Measurements from ENCODE around the gene LIPC.

Gene LIPC

DNA sequence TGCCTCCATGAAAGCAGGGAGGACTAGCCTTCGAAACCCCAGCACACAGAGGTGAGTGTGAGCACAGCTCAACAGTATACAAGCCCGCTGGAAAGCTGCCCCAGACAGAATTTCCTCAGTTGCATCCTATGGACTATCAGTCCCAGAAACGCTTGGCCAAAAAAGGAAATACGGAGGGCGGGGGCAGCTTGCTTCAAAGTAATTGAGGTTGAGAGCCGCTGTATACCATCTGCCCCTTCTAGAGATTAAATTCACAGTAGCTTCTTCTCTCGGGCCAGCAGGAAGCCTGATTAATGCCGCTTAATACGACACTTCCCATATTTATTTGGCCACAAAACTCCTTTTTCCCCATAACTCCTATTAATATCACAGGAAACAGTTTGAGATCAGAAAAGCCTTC lies 88.7 kb downstream of the LIPC start:
- no peak for DNase-seq (ENCODE audit: low spot score)

GRCh38 chr15:58520936-58521292 lies 89.1 kb downstream of the LIPC start:
- Histone ChIP-seq H2AK5ac (ENCODE audit: low read depth, low read length) (no peak overlapping the region), H4K8ac (ENCODE audit: low read depth, low read length) (no peak overlapping the region), H3K36me3 (replicated peaks in 1 of 2; ENCODE audit: control insufficient read depth in 2 of 2, insufficient read depth in 2 of 2, low read length in 2 of 2) (no peaks in the 10 kb centered on the region), H2BK120ac (ENCODE audit: low read depth, low read length) (no peak overlapping the region), H3K23ac (ENCODE audit: low read depth, low read length, poor library complexity) (no peak overlapping the region), H3K4ac (ENCODE audit: low read length) (no peak overlapping the region), H4K91ac (ENCODE audit: low read depth, low read length, poor library complexity) (no peak overlapping the region), H3K79me1 (ENCODE audit: low read depth, low read length) (no peaks in the 10 kb centered on the region), H3K9ac (ENCODE audit: low read depth, low read length, poor library complexity) (no peak overlapping the region), H3K14ac (ENCODE audit: low read length) (no peak overlapping the region), H3K18ac (ENCODE audit: low read length) (no peak overlapping the region), H3K4me1 (ENCODE audit: control insufficient read depth in 2 of 2, insufficient read depth in 1 of 2, low read depth in 1 of 2, low read length in 2 of 2) (peaks cover 10 to 12% of the 10 kb centered on the region in 2 donors), H3K27me3 (ENCODE audit: control insufficient read depth in 3 of 3, insufficient read depth in 3 of 3, low read depth in 1 of 3, low read length in 3 of 3) (no peaks in the 10 kb centered on the region), H2AFZ (ENCODE audit: low read length) (peak overlapping the region; percentile 46), H3K9me3 (replicated peaks in 1 of 2; ENCODE audit: control insufficient read depth in 2 of 2, insufficient read depth in 1 of 2, low read depth in 1 of 2, low read length in 2 of 2) (no peaks in the 10 kb centered on the region), H2BK12ac (ENCODE audit: low read length) (no peak overlapping the region), H2BK15ac (ENCODE audit: low read length) (no peak overlapping the region), H3K27ac (replicated peaks; ENCODE audit: low read length) (no peak overlapping the region), H3K4me2 (ENCODE audit: insufficient read depth, low read length, poor library complexity, severe bottlenecking) (no peak overlapping the region), H2BK5ac (ENCODE audit: low read length) (no peak overlapping the region), H3K4me3 (ENCODE audit: low read length in 2 of 2) (no peak overlapping the region)
- DNase-seq (ENCODE audit: low spot score), result no peak
- WGBS, 2 donors (ENCODE audit: extremely low coverage in 2 of 2, insufficient read length in 2 of 2, insufficient replicate concordance in 1 of 2), result no CpG with 5 or more reads among the region's 4 CpGs

More for the DNA sequence above, 88.7 kb downstream of the LIPC start:
- Histone ChIP-seq H3K27ac (replicated peaks; ENCODE audit: low read length) (no peak overlapping the region), H3K36me3 (replicated peaks in 1 of 2; ENCODE audit: control insufficient read depth in 2 of 2, insufficient read depth in 2 of 2, low read length in 2 of 2) (no peaks in the 10 kb centered on the region), H3K14ac (ENCODE audit: low read length) (no peak overlapping the region), H2BK15ac (ENCODE audit: low read length) (no peak overlapping the region), H2BK12ac (ENCODE audit: low read length) (no peak overlapping the region), H3K18ac (ENCODE audit: low read length) (no peak overlapping the region), H3K4me1 (ENCODE audit: control insufficient read depth in 2 of 2, insufficient read depth in 1 of 2, low read depth in 1 of 2, low read length in 2 of 2) (peaks cover 10 to 12% of the 10 kb centered on the region in 2 donors), H2BK5ac (ENCODE audit: low read length) (no peak overlapping the region), H3K4me3 (ENCODE audit: low read length in 2 of 2) (no peak overlapping the region), H3K23ac (ENCODE audit: low read depth, low read length, poor library complexity) (no peak overlapping the region), H2BK120ac (ENCODE audit: low read depth, low read length) (no peak overlapping the region), H2AK5ac (ENCODE audit: low read depth, low read length) (no peak overlapping the region), H4K91ac (ENCODE audit: low read depth, low read length, poor library complexity) (no peak overlapping the region), H4K8ac (ENCODE audit: low read depth, low read length) (no peak overlapping the region), H3K9ac (ENCODE audit: low read depth, low read length, poor library complexity) (no peak overlapping the region), H3K79me1 (ENCODE audit: low read depth, low read length) (no peaks in the 10 kb centered on the region), H3K9me3 (replicated peaks in 1 of 2; ENCODE audit: control insufficient read depth in 2 of 2, insufficient read depth in 1 of 2, low read depth in 1 of 2, low read length in 2 of 2) (no peaks in the 10 kb centered on the region), H3K4me2 (ENCODE audit: insufficient read depth, low read length, poor library complexity, severe bottlenecking) (no peak overlapping the region), H3K4ac (ENCODE audit: low read length) (no peak overlapping the region), H3K27me3 (ENCODE audit: control insufficient read depth in 3 of 3, insufficient read depth in 3 of 3, low read depth in 1 of 3, low read length in 3 of 3) (no peaks in the 10 kb centered on the region), H2AFZ (ENCODE audit: low read length) (no peak overlapping the region)
- WGBS, 2 donors (ENCODE audit: extremely low coverage in 2 of 2, insufficient read length in 2 of 2, insufficient replicate concordance in 1 of 2), result 100% methylated on average over 1 of the region's 9 CpGs; no CpG with 5 or more reads in 1 of the 2 donors

DNA sequence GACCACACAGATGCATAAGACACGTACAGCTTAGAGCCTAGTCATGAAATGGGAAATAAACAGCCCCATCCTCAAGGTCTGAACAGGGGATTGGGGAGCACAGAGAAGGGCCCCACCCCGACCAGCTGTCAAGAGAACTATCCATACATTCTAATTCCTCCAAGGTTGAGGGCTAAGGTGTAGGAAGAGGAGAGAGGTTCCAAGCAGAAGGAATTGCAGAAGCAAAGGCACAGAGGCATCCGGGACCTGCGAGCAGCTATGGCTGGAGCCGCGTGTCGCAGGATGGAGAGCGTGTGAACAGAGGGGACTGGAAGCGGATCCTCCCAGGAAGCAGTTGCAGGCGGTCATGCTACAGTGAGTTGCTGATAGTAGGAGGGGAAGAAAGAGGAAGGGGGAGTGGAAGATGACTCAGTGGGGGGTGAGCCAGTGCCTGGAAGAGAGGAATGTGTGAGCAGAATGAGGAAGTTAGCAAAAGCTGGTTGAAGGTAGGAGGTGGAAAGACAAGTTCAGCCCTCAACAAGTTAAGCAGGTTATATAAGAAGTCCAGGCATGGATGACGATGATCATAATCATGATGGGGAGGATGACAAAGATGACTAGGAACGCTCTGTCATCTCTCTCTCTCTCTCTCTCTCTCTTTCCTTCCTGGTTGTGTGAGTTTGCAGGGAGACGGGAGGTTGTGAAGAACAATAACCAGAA lies 89.7 kb downstream of the LIPC start:
- no peak for DNase-seq (ENCODE audit: low spot score)
- peak overlapping the region; percentile 46 for H2AFZ ChIP-seq (ENCODE audit: low read length)
- no peaks in the 10 kb centered on the region for H3K9me3 ChIP-seq (replicated peaks in 1 of 2; ENCODE audit: control insufficient read depth in 2 of 2, insufficient read depth in 1 of 2, low read depth in 1 of 2, low read length in 2 of 2)
- H4K8ac ChIP-seq (ENCODE audit: low read depth, low read length), result no peak overlapping the region
- no peak overlapping the region for H4K91ac ChIP-seq (ENCODE audit: low read depth, low read length, poor library complexity)
- H3K79me1 ChIP-seq (ENCODE audit: low read depth, low read length), result no peaks in the 10 kb centered on the region
- H3K18ac ChIP-seq (ENCODE audit: low read length), result no peak overlapping the region
- no CpG with 5 or more reads among the region's 13 CpGs for WGBS, 2 donors (ENCODE audit: extremely low coverage in 2 of 2, insufficient read length in 2 of 2, insufficient replicate concordance in 1 of 2)
- no peaks in the 10 kb centered on the region for H3K27me3 ChIP-seq (ENCODE audit: control insufficient read depth in 3 of 3, insufficient read depth in 3 of 3, low read depth in 1 of 3, low read length in 3 of 3)
- H3K9ac ChIP-seq (ENCODE audit: low read depth, low read length, poor library complexity), result no peak overlapping the region
- no peak overlapping the region for H2AK5ac ChIP-seq (ENCODE audit: low read depth, low read length)
- no peak overlapping the region for H3K27ac ChIP-seq (replicated peaks; ENCODE audit: low read length)
- H2BK12ac ChIP-seq (ENCODE audit: low read length), result no peak overlapping the region
- no peak overlapping the region for H2BK5ac ChIP-seq (ENCODE audit: low read length)
- no peaks in the 10 kb centered on the region for H3K36me3 ChIP-seq (replicated peaks in 1 of 2; ENCODE audit: control insufficient read depth in 2 of 2, insufficient read depth in 2 of 2, low read length in 2 of 2)
- no peak overlapping the region for H3K23ac ChIP-seq (ENCODE audit: low read depth, low read length, poor library complexity)
- no peak overlapping the region for H3K4me3 ChIP-seq (ENCODE audit: low read length in 2 of 2)
- H2BK15ac ChIP-seq (ENCODE audit: low read length), result no peak overlapping the region
- H3K4me2 ChIP-seq (ENCODE audit: insufficient read depth, low read length, poor library complexity, severe bottlenecking), result no peak overlapping the region
- peaks cover 10 to 12% of the 10 kb centered on the region in 2 donors for H3K4me1 ChIP-seq (ENCODE audit: control insufficient read depth in 2 of 2, insufficient read depth in 1 of 2, low read depth in 1 of 2, low read length in 2 of 2)
- H3K4ac ChIP-seq (ENCODE audit: low read length), result no peak overlapping the region
- H3K14ac ChIP-seq (ENCODE audit: low read length), result no peak overlapping the region
- H2BK120ac ChIP-seq (ENCODE audit: low read depth, low read length), result no peak overlapping the region

- DNase-seq (ENCODE audit: low spot score), result no peak
- Histone ChIP-seq H4K8ac (ENCODE audit: low read depth, low read length) (no peak overlapping the region), H2AK5ac (ENCODE audit: low read depth, low read length) (no peak overlapping the region), H2BK15ac (ENCODE audit: low read length) (no peak overlapping the region), H3K4me1 (ENCODE audit: control insufficient read depth in 2 of 2, insufficient read depth in 1 of 2, low read depth in 1 of 2, low read length in 2 of 2) (peaks cover 10 to 12% of the 10 kb centered on the region in 2 donors), H3K79me1 (ENCODE audit: low read depth, low read length) (no peaks in the 10 kb centered on the region), H3K4ac (ENCODE audit: low read length) (no peak overlapping the region), H2AFZ (ENCODE audit: low read length) (peak overlapping the region; percentile 21), H2BK5ac (ENCODE audit: low read length) (no peak overlapping the region), H3K23ac (ENCODE audit: low read depth, low read length, poor library complexity) (no peak overlapping the region), H3K27ac (replicated peaks; ENCODE audit: low read length) (no peak overlapping the region), H3K9ac (ENCODE audit: low read depth, low read length, poor library complexity) (no peak overlapping the region), H4K91ac (ENCODE audit: low read depth, low read length, poor library complexity) (no peak overlapping the region), H3K27me3 (ENCODE audit: control insufficient read depth in 3 of 3, insufficient read depth in 3 of 3, low read depth in 1 of 3, low read length in 3 of 3) (no peaks in the 10 kb centered on the region), H3K18ac (ENCODE audit: low read length) (no peak overlapping the region), H3K36me3 (replicated peaks in 1 of 2; ENCODE audit: control insufficient read depth in 2 of 2, insufficient read depth in 2 of 2, low read length in 2 of 2) (no peaks in the 10 kb centered on the region), H3K14ac (ENCODE audit: low read length) (no peak overlapping the region), H2BK12ac (ENCODE audit: low read length) (no peak overlapping the region), H3K9me3 (replicated peaks in 1 of 2; ENCODE audit: control insufficient read depth in 2 of 2, insufficient read depth in 1 of 2, low read depth in 1 of 2, low read length in 2 of 2) (no peaks in the 10 kb centered on the region), H2BK120ac (ENCODE audit: low read depth, low read length) (no peak overlapping the region), H3K4me2 (ENCODE audit: insufficient read depth, low read length, poor library complexity, severe bottlenecking) (no peak overlapping the region), H3K4me3 (ENCODE audit: low read length in 2 of 2) (no peak overlapping the region)
- WGBS, 2 donors (ENCODE audit: extremely low coverage in 2 of 2, insufficient read length in 2 of 2, insufficient replicate concordance in 1 of 2), result no CpG with 5 or more reads among the region's 9 CpGs
Observed at GRCh38 chr15:58522391-58522790, 90.6 kb downstream of the LIPC start.

Data from neuronal stem cell (in vitro differentiated cells).